Embryonic facial prominence (tissue), 1 donor: ENCODE measurements around the gene FAM184B.
"Not testable (repeated sequence)": the region's sequence is repeated elsewhere in the genome, so short reads cannot be mapped to it uniquely, and the experiment has no call there.

Experiments used
- DNase-seq: peaks from one replicate; pipeline ENCODE4 v3.0.0-alpha.2; 2016; ENCODE audit errors: extremely low spot score

The FAM184B gene

GRCh38 chr4:17682222-17682566, 99.2 kb downstream of the FAM184B start:
- no peak for DNase-seq

GRCh38 chr4:17681281-17682221, 99.9 kb downstream of the FAM184B start:
- no peak for DNase-seq

- no peak for DNase-seq
Observed at GRCh38 chr4:17680559-17681280, 100.7 kb downstream of the FAM184B start.

- DNase-seq = no peak
Observed at GRCh38 chr4:17670423-17670822, 111.0 kb downstream of the FAM184B start.

GRCh38 chr4:17667653-17668201, 113.7 kb downstream of the FAM184B start:
- no peak for DNase-seq

- no peak for DNase-seq
Observed at GRCh38 chr4:17667253-17667652, 114.2 kb downstream of the FAM184B start.

- DNase-seq = no peak
Observed at GRCh38 chr4:17665852-17666251, 115.6 kb downstream of the FAM184B start.

- DNase-seq = no peak
Observed at GRCh38 chr4:17665346-17665745, 116.1 kb downstream of the FAM184B start.

- DNase-seq = no peak
Observed at GRCh38 chr4:17664755-17665154, 116.7 kb downstream of the FAM184B start.

GRCh38 chr4:17662694-17663093, 118.7 kb downstream of the FAM184B start:
- DNase-seq = no peak

GRCh38 chr4:17659196-17659595, 122.2 kb downstream of the FAM184B start:
- not testable (repeated sequence) for DNase-seq

- DNase-seq = no peak
Observed at GRCh38 chr4:17657849-17658248, 123.6 kb downstream of the FAM184B start.

- no peak for DNase-seq
Observed at GRCh38 chr4:17657090-17657489, 124.3 kb downstream of the FAM184B start.

- DNase-seq = no peak
Observed at GRCh38 chr4:17654701-17655100, 126.7 kb downstream of the FAM184B start.

GRCh38 chr4:17650406-17650805, 131.0 kb downstream of the FAM184B start:
- DNase-seq = no peak

GRCh38 chr4:17647927-17648326, 133.5 kb downstream of the FAM184B start:
- DNase-seq = no peak

- no peak for DNase-seq
Observed at GRCh38 chr4:17647176-17647806, 134.1 kb downstream of the FAM184B start.

GRCh38 chr4:17646693-17647092, 134.7 kb downstream of the FAM184B start:
- DNase-seq = no peak

- DNase-seq = no peak
Observed at GRCh38 chr4:17642398-17642783, 139.0 kb downstream of the FAM184B start.

GRCh38 chr4:17639136-17639535, 142.3 kb downstream of the FAM184B start:
- DNase-seq = no peak

GRCh38 chr4:17636696-17637622, 144.5 kb downstream of the FAM184B start:
- DNase-seq = no peak
